WTC11 (cell line): ENCODE results near the gene BANK1. TPM values are rescaled to one million over a fixed set of nuclear protein-coding genes. Genes with fewer than 3 reads are reported as not detected.
A peak's percentile ranks its signal among the peaks of the same experiment; 100 is the strongest.

ENCODE experiments used
- ATAC-seq: fragments of 200-7000 bp; cut with Tn5 transposase; 2 replicates; pipeline ENCODE4 v1.10.0; 2021; ENCODE audit warnings: mild to moderate bottlenecking, moderate library complexity
- CTCF ChIA-PET: fragments of 300-600 bp; sonication (Branson Sonifier 250); formaldehyde crosslinking; loops from one replicate; lab custom pipeline; 2021; ENCODE audit warnings: antibody characterized with exemption; lab: Charles Lee
- POLR2A ChIA-PET: fragments of 350-600 bp; sonication (Branson Sonifier 250); formaldehyde crosslinking; loops from one replicate; lab custom pipeline; 2021; ENCODE audit warnings: antibody characterized with exemption; lab: Charles Lee
- DNase-seq: peaks from one replicate; pipeline ENCODE4 v3.0.0; 2021; ENCODE audit warnings: low spot score
- H3K27ac Mint-ChIP-seq: 2 replicates; pipeline ENCODE4 v1.8.0; 2021; ENCODE audit warnings: mixed read lengths
- H3K27me3 Mint-ChIP-seq: 2 replicates; pipeline ENCODE4 v1.8.0; 2021; ENCODE audit warnings: low read depth, mild to moderate bottlenecking, moderate library complexity, mixed read lengths
- H3K36me3 Mint-ChIP-seq: 2 replicates; pipeline ENCODE4 v1.8.0; 2021; ENCODE audit warnings: mixed read lengths
- H3K4me1 Mint-ChIP-seq: 2 replicates; pipeline ENCODE4 v1.8.0; 2022; ENCODE audit warnings: mixed read lengths
- H3K4me3 Mint-ChIP-seq: 2 replicates; pipeline ENCODE4 v1.8.0; 2021; ENCODE audit warnings: mild to moderate bottlenecking, moderate library complexity, mixed read lengths
- H3K9me3 Mint-ChIP-seq: 2 replicates; pipeline ENCODE4 v1.8.0; 2021; ENCODE audit warnings: mixed read lengths
- ELF4 ChIP-seq: sonication (generic); formaldehyde crosslinking; IDR thresholded peaks from 2 replicates; pipeline ENCODE4 v1.8.1; 2022; ENCODE audit warnings: low read depth, mild to moderate bottlenecking, moderate library complexity, missing genetic modification reagents
- ETV6 ChIP-seq: sonication (generic); formaldehyde crosslinking; IDR thresholded peaks from 2 replicates; pipeline ENCODE4 v1.8.1; 2022; ENCODE audit warnings: mild to moderate bottlenecking, missing genetic modification reagents
- FOXK1 ChIP-seq: sonication (generic); formaldehyde crosslinking; IDR thresholded peaks from 2 replicates; pipeline ENCODE4 v1.8.0; 2022; ENCODE audit warnings: mild to moderate bottlenecking, moderate library complexity, missing genetic modification reagents
- GRHL2 ChIP-seq: fragments of 250-450 bp; sonication (Bioruptor Pico); IDR thresholded peaks from 2 replicates; pipeline ENCODE4 v1.8.0; 2022; ENCODE audit warnings: mild to moderate bottlenecking, moderate library complexity; ENCODE audit not compliant: insufficient replicate concordance, severe bottlenecking
- HMGA2 ChIP-seq: fragments of 250-450 bp; sonication (Bioruptor Pico); IDR thresholded peaks from 2 replicates; pipeline ENCODE4 v1.4.0; 2021; ENCODE audit warnings: mild to moderate bottlenecking, moderate library complexity
- JAZF1 ChIP-seq: fragments of 250-450 bp; sonication (Bioruptor Pico); IDR thresholded peaks from 2 replicates; pipeline ENCODE4 v1.9.0; 2021; ENCODE audit warnings: moderate library complexity, mild to moderate bottlenecking, inconsistent platforms
- RORB ChIP-seq: fragments of 250-450 bp; sonication (Bioruptor Pico); IDR thresholded peaks from 2 replicates; pipeline ENCODE4 v1.9.0; 2021; ENCODE audit warnings: mild to moderate bottlenecking
- TEAD4 ChIP-seq: sonication (generic); formaldehyde crosslinking; IDR thresholded peaks from 2 replicates; pipeline ENCODE4 v1.8.0; 2022; ENCODE audit warnings: mild to moderate bottlenecking, missing genetic modification reagents
- ZNF219 ChIP-seq: sonication (generic); formaldehyde crosslinking; IDR thresholded peaks from 2 replicates; pipeline ENCODE4 v1.8.0; 2023; ENCODE audit warnings: missing genetic modification reagents, mild to moderate bottlenecking, borderline replicate concordance
- ZNF263 ChIP-seq: sonication (generic); formaldehyde crosslinking; IDR thresholded peaks from 2 replicates; pipeline ENCODE4 v1.8.1; 2022; ENCODE audit warnings: low read depth, mild to moderate bottlenecking, moderate library complexity, missing genetic modification reagents
- total RNA-seq: library from RNA; stranded (reverse); gene quantifications from 3 replicates; pipeline ENCODE4 v1.2.3, GENCODE V29; 2021
- TF ChIP-seq, protein P1 (sequence below): sonication (generic); formaldehyde crosslinking; IDR thresholded peaks from 2 replicates; pipeline ENCODE4 v1.8.1; 2022; ENCODE audit warnings: missing genetic modification reagents, borderline replicate concordance
- TF ChIP-seq, protein P2 (sequence below): sonication (generic); formaldehyde crosslinking; IDR thresholded peaks from 2 replicates; pipeline ENCODE4 v1.8.1; 2023; ENCODE audit warnings: mild to moderate bottlenecking, moderate library complexity, missing genetic modification reagents
- TF ChIP-seq, protein P3 (sequence below): fragments of 250-450 bp; sonication (Bioruptor Pico); conservative IDR thresholded peaks from 2 replicates; pipeline ENCODE4 v1.9.0; 2021; ENCODE audit warnings: mild to moderate bottlenecking
- TF ChIP-seq, protein P4 (sequence below): sonication (generic); formaldehyde crosslinking; IDR thresholded peaks from 2 replicates; pipeline ENCODE4 v1.8.0; 2023; ENCODE audit warnings: missing genetic modification reagents
- TF ChIP-seq, protein P5 (sequence below): fragments of 250-450 bp; sonication (Bioruptor Pico); IDR thresholded peaks from 2 replicates; pipeline ENCODE4 v1.9.0; 2021; ENCODE audit warnings: mild to moderate bottlenecking
- TF ChIP-seq, protein P6 (sequence below): sonication (generic); formaldehyde crosslinking; IDR thresholded peaks from 2 replicates; pipeline ENCODE4 v1.8.1; 2022; ENCODE audit warnings: low read depth, mild to moderate bottlenecking, moderate library complexity, missing genetic modification reagents, borderline replicate concordance
- TF ChIP-seq, protein P7 (sequence below): sonication (generic); formaldehyde crosslinking; IDR thresholded peaks from 2 replicates; pipeline ENCODE4 v1.8.0; 2023; ENCODE audit warnings: missing genetic modification reagents, mild to moderate bottlenecking, borderline replicate concordance

BANK1 gene
- total RNA-seq, 1 experiment from 2014 or later = 0.68 TPM

DNA sequence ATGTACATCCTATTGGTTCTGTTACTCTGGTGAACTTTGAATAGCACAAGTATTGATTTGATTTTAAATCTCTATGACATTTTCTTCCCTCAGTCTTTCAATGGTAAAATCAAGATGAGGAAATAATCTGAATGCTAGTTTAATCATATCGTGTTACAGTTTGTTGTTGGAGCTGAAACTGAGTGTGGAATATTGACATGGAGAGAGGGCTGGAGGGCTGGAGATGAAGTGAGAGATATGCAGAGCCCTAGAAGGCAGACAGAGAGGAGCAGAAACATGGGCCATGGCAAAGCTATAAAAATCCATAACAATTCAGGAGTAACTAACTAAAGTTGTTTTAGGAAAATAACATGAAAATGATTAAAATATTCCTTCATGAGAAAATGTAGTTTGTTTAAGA, 141.1 kb downstream of the BANK1 start:
- DNase-seq (no peak), ATAC-seq (no peak)
- Mint-ChIP-seq H3K27ac (peak overlapping the region; percentile 66), H3K4me1 (peaks cover 27% of the 10 kb centered on the region), H3K9me3 (peaks cover 7% of the 10 kb centered on the region), H3K4me3 (no peak overlapping the region), H3K36me3 (peaks cover 3% of the 10 kb centered on the region), H3K27me3 (no peaks in the 10 kb centered on the region)
- ChIA-PET CTCF (no interaction called here), POLR2A (no interaction called here)
- TF ChIP-seq ETV6 (CRISPR knock-in tag) (no peak), ZNF263 (CRISPR knock-in tag) (no peak), FOXK1 (CRISPR knock-in tag) (no peak), TEAD4 (CRISPR knock-in tag) (no peak), GRHL2 (no peak), HMGA2 (CRISPR knock-in tag) (no peak), JAZF1 (CRISPR knock-in tag) (no peak), RORB (CRISPR knock-in tag) (no peak), ZNF219 (CRISPR knock-in tag) (no peak), ELF4 (CRISPR knock-in tag) (no peak)
- TF ChIP-seq, protein P1, sequence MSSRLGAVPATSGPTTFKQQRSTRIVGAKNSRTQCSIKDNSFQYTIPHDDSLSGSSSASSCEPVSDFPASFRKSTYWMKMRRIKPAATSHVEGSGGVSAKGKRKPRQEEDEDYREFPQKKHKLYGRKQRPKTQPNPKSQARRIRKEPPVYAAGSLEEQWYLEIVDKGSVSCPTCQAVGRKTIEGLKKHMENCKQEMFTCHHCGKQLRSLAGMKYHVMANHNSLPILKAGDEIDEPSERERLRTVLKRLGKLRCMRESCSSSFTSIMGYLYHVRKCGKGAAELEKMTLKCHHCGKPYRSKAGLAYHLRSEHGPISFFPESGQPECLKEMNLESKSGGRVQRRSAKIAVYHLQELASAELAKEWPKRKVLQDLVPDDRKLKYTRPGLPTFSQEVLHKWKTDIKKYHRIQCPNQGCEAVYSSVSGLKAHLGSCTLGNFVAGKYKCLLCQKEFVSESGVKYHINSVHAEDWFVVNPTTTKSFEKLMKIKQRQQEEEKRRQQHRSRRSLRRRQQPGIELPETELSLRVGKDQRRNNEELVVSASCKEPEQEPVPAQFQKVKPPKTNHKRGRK = no peak
- TF ChIP-seq, protein P2, sequence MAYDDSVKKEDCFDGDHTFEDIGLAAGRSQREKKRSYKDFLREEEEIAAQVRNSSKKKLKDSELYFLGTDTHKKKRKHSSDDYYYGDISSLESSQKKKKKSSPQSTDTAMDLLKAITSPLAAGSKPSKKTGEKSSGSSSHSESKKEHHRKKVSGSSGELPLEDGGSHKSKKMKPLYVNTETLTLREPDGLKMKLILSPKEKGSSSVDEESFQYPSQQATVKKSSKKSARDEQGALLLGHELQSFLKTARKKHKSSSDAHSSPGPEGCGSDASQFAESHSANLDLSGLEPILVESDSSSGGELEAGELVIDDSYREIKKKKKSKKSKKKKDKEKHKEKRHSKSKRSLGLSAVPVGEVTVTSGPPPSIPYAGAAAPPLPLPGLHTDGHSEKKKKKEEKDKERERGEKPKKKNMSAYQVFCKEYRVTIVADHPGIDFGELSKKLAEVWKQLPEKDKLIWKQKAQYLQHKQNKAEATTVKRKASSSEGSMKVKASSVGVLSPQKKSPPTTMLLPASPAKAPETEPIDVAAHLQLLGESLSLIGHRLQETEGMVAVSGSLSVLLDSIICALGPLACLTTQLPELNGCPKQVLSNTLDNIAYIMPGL (CRISPR knock-in tag) = no peak
- TF ChIP-seq, protein P3, sequence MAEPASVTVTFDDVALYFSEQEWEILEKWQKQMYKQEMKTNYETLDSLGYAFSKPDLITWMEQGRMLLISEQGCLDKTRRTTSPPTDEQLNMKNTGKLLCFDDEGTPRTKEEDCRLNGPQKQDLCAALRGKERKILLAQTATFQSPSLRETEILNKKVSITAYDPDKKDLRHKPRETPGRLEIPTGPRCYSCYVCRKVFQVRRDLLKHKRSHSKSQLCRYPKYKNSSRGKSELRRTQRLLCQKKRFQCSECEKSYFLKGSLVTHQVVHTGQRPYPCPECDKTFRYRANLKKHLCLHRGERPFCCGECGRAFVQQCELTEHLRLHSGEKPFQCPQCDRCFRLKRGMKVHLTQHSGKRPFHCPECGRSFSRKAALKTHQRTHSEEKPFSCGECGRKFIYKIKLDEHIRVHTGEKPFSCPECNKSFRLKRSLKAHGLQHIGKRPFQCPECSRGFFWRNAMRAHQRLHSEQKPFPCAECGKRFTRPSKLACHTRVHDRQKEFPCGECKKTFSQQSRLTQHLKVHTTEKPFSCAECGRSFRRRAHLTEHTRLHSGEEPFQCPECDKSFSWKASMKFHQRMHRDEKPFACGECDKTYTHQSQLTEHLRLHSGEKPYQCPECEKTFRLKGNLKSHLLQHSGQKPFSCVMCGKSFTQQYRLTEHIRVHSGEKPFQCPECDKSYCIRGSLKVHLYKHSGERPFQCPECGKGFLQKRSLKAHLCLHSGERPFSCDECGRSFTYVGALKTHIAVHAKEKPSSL = no peak
- TF ChIP-seq, protein P4, sequence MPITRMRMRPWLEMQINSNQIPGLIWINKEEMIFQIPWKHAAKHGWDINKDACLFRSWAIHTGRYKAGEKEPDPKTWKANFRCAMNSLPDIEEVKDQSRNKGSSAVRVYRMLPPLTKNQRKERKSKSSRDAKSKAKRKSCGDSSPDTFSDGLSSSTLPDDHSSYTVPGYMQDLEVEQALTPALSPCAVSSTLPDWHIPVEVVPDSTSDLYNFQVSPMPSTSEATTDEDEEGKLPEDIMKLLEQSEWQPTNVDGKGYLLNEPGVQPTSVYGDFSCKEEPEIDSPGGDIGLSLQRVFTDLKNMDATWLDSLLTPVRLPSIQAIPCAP (CRISPR knock-in tag) = no peak
- TF ChIP-seq, protein P5, sequence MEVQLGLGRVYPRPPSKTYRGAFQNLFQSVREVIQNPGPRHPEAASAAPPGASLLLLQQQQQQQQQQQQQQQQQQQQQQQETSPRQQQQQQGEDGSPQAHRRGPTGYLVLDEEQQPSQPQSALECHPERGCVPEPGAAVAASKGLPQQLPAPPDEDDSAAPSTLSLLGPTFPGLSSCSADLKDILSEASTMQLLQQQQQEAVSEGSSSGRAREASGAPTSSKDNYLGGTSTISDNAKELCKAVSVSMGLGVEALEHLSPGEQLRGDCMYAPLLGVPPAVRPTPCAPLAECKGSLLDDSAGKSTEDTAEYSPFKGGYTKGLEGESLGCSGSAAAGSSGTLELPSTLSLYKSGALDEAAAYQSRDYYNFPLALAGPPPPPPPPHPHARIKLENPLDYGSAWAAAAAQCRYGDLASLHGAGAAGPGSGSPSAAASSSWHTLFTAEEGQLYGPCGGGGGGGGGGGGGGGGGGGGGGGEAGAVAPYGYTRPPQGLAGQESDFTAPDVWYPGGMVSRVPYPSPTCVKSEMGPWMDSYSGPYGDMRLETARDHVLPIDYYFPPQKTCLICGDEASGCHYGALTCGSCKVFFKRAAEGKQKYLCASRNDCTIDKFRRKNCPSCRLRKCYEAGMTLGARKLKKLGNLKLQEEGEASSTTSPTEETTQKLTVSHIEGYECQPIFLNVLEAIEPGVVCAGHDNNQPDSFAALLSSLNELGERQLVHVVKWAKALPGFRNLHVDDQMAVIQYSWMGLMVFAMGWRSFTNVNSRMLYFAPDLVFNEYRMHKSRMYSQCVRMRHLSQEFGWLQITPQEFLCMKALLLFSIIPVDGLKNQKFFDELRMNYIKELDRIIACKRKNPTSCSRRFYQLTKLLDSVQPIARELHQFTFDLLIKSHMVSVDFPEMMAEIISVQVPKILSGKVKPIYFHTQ (CRISPR knock-in tag) = no peak
- TF ChIP-seq, protein P6, sequence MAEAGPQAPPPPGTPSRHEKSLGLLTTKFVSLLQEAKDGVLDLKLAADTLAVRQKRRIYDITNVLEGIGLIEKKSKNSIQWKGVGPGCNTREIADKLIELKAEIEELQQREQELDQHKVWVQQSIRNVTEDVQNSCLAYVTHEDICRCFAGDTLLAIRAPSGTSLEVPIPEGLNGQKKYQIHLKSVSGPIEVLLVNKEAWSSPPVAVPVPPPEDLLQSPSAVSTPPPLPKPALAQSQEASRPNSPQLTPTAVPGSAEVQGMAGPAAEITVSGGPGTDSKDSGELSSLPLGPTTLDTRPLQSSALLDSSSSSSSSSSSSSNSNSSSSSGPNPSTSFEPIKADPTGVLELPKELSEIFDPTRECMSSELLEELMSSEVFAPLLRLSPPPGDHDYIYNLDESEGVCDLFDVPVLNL (CRISPR knock-in tag) = no peak
- TF ChIP-seq, protein P7, sequence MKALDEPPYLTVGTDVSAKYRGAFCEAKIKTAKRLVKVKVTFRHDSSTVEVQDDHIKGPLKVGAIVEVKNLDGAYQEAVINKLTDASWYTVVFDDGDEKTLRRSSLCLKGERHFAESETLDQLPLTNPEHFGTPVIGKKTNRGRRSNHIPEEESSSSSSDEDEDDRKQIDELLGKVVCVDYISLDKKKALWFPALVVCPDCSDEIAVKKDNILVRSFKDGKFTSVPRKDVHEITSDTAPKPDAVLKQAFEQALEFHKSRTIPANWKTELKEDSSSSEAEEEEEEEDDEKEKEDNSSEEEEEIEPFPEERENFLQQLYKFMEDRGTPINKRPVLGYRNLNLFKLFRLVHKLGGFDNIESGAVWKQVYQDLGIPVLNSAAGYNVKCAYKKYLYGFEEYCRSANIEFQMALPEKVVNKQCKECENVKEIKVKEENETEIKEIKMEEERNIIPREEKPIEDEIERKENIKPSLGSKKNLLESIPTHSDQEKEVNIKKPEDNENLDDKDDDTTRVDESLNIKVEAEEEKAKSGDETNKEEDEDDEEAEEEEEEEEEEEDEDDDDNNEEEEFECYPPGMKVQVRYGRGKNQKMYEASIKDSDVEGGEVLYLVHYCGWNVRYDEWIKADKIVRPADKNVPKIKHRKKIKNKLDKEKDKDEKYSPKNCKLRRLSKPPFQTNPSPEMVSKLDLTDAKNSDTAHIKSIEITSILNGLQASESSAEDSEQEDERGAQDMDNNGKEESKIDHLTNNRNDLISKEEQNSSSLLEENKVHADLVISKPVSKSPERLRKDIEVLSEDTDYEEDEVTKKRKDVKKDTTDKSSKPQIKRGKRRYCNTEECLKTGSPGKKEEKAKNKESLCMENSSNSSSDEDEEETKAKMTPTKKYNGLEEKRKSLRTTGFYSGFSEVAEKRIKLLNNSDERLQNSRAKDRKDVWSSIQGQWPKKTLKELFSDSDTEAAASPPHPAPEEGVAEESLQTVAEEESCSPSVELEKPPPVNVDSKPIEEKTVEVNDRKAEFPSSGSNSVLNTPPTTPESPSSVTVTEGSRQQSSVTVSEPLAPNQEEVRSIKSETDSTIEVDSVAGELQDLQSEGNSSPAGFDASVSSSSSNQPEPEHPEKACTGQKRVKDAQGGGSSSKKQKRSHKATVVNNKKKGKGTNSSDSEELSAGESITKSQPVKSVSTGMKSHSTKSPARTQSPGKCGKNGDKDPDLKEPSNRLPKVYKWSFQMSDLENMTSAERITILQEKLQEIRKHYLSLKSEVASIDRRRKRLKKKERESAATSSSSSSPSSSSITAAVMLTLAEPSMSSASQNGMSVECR = no peak
